Calu3 (cell line): ENCODE measurements around the gene PROZ. TPM values are rescaled to one million over a fixed set of nuclear protein-coding genes. Genes with fewer than 3 reads are reported as not detected.

Source experiments
- BruUV-seq: library from RNA; stranded (reverse); fragments of 400-500 nt; replicated peaks from 2 replicates; lab custom pipeline; 2021; lab: Mats Ljungman, UMichigan
- CTCF ChIA-PET: fragments of 300-600 bp; sonication (Branson Sonifier 250); formaldehyde crosslinking; loops from one replicate; lab custom pipeline; 2022; ENCODE audit warnings: antibody characterized with exemption; lab: Charles Lee
- DNase-seq: peaks from one replicate; pipeline ENCODE4 v3.0.0; 2022
- H3K27ac Mint-ChIP-seq: one replicate; pipeline ENCODE4 v1.8.0; 2022; ENCODE audit warnings: mixed read lengths; ENCODE audit not compliant: unreplicated experiment
- H3K27me3 Mint-ChIP-seq: one replicate; pipeline ENCODE4 v1.8.0; 2022; ENCODE audit warnings: mixed read lengths; ENCODE audit not compliant: unreplicated experiment
- H3K36me3 Mint-ChIP-seq: one replicate; pipeline ENCODE4 v1.8.0; 2022; ENCODE audit warnings: mild to moderate bottlenecking, moderate library complexity, mixed read lengths; ENCODE audit not compliant: insufficient read depth, unreplicated experiment
- H3K4me1 Mint-ChIP-seq: one replicate; pipeline ENCODE4 v1.8.0; 2022; ENCODE audit warnings: mild to moderate bottlenecking, low read depth, mixed read lengths; ENCODE audit not compliant: unreplicated experiment
- H3K4me3 Mint-ChIP-seq: one replicate; pipeline ENCODE4 v1.8.0; 2022; ENCODE audit warnings: mild to moderate bottlenecking, low read depth, moderate library complexity, mixed read lengths; ENCODE audit not compliant: unreplicated experiment
- H3K9me3 Mint-ChIP-seq: one replicate; pipeline ENCODE4 v1.8.0; 2022; ENCODE audit warnings: low read depth, mixed read lengths; ENCODE audit not compliant: unreplicated experiment
- CTCF ChIP-seq: fragments of 200-600 bp; IDR thresholded peaks from one replicate; pipeline ENCODE4 v1.8.0; 2022; ENCODE audit warnings: antibody characterized with exemption; ENCODE audit not compliant: unreplicated experiment
- intact Hi-C: fragments of 100-400 bp; cut with micrococcal nuclease; formaldehyde crosslinking; loops from one replicate; pipeline ENCODE4 v1.10.0; 2022; ENCODE audit not compliant: unreplicated experiment
- total RNA-seq: library from RNA; stranded (reverse); gene quantifications from 2 replicates; pipeline ENCODE4 v1.2.3, GENCODE V29; 2022

Gene PROZ
- total RNA-seq, 1 experiment from 2014 or later = not detected

GRCh38 chr13:113220877-113221276, 62.4 kb downstream of the PROZ start:
- CTCF ChIA-PET = no interaction called here

More at GRCh38 chr13:113220877-113221276, 62.4 kb downstream of the PROZ start:
- Mint-ChIP-seq H3K36me3 (peaks cover 10% of the 10 kb centered on the region), H3K4me1 (peaks cover 8% of the 10 kb centered on the region), H3K9me3 (no peaks in the 10 kb centered on the region), H3K27ac (no peak overlapping the region), H3K27me3 (no peaks in the 10 kb centered on the region), H3K4me3 (no peak overlapping the region)
- intact Hi-C loops = no loop called here
- no TSS peak for BruUV-seq
- no peak for DNase-seq
- no peak for TF ChIP-seq CTCF

Other genes with a start within 250 kb of the PROZ start
- 12.9 and 14.2 TPM in 2 replicates for gene MCF2L, start 189.4 kb upstream of the PROZ start, total RNA-seq
- not detected in 2 replicates for gene F7, start 52.9 kb upstream of the PROZ start, total RNA-seq
- gene F10, start 35.8 kb upstream of the PROZ start, total RNA-seq = not detected in 2 replicates
- gene PCID2, start 50.0 kb downstream of the PROZ start, total RNA-seq = 21.1 and 21.2 TPM in 2 replicates
- gene CUL4A, start 51.0 kb downstream of the PROZ start, total RNA-seq = 27.3 and 32.1 TPM in 2 replicates
- gene LAMP1, start 138.6 kb downstream of the PROZ start, total RNA-seq = 70.7 and 84.1 TPM in 2 replicates
- gene GRTP1, start 205.5 kb downstream of the PROZ start, total RNA-seq = 1.9 and 5.7 TPM in 2 replicates